Midbrain (tissue), 1 donor: Measurements from ENCODE around the gene CA14.
"Not testable (repeated sequence)": the region's sequence is repeated elsewhere in the genome, so short reads cannot be mapped to it uniquely, and the experiment has no call there.

ENCODE experiments used
- DNase-seq: peaks from one replicate; lab custom pipeline; 2025; lab: John Stamatoyannopoulos, UW

The CA14 gene

DNA sequence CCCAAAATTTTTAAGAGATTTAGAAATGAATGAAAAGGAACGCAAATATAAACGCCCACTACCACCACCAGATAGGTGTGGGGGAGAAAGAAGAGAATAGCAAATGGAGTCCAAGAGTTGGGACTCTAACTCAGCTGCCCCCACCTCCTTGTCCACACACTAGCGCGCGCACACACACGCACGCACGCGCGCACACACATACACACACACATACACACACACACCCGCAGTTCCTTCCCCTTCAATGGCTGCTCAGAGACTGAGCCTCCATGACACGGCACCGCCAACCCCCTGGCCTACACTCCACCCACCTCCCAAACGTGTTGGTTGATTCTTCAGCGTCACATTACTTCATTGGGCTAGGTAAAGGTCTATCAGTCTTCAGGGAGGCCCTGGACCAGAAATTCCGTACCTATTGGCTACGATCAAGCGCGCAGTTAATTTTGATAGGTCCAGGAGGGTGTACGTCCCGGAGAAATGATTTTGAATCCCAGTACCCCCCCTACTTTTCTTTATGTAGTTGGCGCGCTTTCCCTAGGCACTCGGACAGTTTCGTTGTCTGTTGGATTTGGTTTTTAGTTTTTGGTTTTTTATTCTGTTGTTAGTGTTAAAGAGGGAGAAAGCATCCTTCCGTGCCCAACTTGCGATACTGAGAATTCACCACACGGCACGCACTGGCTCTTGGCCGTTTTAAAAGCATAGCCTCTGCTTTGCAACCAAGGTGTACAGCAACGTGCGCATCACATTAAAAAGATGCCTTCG lies 21.5 kb upstream of the CA14 start, which contains the start of gene ANP32E:
TSS of gene ANP32E (minus strand) at position 261 of the 762 bp plus-strand sequence. CDS start 326 bp downstream, outside the sequence.
- DNase-seq, result peak; percentile 96

DNA sequence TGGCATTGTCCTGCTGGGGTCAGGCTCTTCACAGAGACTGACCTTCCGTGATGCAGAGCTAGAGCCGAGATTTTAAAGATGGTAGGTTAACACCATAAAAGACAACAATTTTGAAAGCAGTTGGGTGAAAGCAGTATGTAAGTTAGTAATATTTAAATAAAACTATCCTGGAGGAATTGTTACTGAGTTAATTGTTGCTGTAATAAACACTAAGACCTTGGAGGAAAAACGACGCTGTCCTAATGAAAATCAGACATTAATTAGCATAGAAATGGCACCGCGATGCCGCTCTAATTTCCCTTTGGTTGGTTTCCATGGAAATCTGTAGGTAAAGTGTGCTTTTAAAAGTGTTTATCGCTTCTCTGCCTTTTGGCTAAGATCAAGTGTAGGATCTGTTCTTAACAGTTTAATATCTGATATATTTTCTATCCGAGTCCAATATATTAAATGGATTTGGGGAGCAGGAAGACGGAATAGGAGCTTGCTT lies 20.9 kb upstream of the CA14 start:
- no peak for DNase-seq

DNA sequence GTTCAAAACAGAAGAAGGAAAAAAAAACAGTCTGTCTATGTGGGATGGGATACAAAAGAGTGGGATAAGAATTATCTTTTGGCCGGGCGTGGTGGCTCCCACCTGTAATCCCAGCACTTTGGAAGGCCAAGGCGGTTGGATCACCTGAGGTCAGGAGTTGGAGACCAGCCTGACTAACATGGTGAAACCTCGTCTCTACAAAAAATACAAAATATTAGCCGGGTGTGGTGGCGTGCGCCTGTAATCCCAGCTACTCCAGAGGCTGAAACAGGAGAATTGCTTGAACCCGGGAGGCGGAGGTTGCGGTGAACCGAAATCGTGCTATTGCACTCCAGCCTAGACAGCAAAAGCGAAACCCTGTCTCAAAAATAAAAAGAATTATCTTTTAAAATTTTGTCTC lies 20.4 kb upstream of the CA14 start:
- not testable (repeated sequence) for DNase-seq

DNA sequence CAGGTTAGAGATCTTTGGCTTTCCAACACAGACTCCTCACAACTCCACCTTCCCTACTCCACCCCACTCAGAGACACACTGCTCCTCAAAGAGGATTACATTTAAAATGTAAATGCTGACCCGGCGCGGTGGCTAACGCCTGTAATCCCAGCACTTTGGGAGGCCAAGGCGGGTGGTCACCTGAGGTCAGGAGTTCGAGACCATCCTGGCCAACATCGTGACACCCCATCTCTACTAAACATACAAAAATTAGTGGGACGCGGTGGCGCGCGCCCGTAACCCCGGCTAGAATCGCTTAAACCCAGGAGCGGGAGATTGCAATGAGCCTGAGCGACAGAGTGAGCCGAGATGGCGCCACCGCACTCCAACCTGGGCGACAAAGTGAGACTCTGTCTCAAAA lies 19.8 kb upstream of the CA14 start:
- no peak for DNase-seq

DNA sequence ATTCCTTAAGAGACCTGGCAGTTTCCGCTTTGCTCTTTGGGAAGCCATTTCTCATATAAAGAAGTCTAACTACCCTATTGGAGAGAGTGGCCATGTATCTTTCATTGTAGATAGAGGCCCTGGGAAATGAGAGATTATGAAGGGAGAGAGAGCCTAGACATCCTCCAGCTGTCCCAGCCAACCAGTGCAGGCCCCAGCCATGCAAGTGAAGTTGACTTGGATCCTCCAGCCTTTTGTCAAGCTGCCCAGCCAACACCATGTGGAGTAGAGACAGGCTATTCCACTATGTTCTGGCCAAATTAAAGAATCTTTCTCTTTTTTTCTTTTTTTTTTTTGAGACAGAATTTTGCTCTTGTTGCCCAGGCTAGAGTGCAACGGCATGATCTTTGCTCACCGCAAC lies 14.6 kb upstream of the CA14 start:
- DNase-seq, result no peak

DNA sequence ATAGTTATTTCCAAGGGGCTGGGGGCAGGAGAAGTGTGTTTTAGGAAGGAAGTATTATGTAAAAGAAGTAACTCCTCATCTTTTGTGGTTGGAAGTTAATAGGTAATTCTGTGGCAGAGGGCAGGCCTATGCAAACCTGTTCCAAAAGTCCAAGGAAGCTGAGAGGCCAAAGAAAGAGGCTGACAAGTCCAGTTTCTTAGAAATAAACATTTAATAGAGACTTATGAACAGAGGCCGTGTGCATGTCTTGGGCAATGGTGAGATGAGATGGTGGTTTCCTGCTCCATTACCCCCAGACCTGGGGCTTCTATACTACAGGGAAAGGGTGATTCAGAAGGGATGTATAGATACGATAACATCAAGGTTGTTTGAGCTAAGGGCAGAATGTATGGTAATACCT lies 7.6 kb upstream of the CA14 start:
- no peak for DNase-seq

DNA sequence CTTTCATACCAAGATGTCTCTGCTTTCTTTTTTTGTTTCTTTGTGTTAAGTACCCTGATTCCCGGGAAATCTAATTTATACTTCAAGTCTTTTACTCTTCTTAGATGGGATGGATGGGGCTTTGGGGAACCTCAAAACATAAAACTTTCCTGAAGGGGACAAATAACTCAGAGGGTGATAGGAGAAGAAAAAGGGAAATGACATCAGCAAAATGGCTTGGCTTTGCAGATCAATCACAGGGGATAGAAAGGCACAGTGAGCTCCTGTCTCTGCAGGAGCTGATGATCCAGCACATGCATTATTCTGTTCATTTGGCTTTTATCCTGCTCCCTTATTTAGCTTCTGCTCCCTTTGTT lies 1.4 kb upstream of the CA14 start:
- no peak for DNase-seq

DNA sequence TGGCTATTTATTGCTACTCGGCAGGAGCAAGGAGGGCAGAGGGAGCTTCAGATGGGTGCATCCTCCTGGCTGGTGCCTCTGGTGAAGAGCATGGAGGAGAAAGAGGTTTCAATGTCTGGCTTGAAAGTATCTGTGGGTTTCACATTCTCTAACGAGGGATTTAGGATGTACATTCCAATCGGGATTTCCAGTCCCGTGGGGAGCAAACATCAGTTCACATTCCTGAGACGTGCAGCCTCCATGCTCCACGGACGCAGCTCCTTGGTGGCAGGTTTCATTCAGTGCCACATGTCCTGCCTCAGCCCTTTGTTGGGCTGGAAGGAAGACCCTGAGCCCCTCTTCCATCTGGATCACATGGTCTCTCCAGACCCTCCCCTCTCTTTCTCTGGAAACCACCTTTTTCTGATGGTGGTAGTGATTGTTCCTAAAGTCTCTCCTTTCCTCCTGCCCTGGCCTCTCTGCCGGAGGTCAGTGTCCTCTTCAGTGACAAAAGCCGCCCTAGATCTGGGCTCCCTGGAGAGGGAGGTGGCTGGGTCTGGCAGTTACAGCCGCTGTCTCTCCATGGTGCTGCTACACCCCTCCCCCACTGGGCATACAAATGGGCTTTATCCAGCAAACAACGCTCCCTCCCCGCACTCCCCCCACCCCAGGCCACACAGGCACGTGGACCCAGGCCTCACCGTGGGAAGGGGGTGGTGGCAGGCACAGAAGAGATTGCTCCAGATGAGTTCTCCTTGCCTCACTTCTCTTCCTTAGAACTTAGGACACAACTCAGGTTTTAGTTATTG lies 826 bp upstream of the CA14 start:
- DNase-seq, result peak; percentile 75

DNA sequence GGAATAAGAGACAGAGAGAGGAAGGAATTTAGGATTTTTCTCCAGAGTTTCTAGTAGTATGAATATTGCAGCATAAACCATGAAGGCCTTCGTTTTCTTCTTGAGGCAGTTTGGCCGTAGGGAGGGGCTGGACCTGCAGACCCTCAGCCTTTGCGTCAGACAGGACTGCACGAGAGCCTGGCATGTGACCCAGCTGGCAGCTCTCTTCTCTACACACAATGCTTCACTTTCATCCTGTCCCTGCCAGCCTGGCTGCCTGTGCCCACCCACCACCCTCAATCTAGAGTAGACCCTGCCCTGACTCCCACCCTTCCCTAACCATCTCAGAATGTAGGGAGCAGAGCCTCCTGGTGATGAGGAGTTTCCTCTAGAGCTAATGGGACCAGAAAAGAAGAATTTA lies 1.6 kb downstream of the CA14 start:
- DNase-seq, result peak; percentile 42

DNA sequence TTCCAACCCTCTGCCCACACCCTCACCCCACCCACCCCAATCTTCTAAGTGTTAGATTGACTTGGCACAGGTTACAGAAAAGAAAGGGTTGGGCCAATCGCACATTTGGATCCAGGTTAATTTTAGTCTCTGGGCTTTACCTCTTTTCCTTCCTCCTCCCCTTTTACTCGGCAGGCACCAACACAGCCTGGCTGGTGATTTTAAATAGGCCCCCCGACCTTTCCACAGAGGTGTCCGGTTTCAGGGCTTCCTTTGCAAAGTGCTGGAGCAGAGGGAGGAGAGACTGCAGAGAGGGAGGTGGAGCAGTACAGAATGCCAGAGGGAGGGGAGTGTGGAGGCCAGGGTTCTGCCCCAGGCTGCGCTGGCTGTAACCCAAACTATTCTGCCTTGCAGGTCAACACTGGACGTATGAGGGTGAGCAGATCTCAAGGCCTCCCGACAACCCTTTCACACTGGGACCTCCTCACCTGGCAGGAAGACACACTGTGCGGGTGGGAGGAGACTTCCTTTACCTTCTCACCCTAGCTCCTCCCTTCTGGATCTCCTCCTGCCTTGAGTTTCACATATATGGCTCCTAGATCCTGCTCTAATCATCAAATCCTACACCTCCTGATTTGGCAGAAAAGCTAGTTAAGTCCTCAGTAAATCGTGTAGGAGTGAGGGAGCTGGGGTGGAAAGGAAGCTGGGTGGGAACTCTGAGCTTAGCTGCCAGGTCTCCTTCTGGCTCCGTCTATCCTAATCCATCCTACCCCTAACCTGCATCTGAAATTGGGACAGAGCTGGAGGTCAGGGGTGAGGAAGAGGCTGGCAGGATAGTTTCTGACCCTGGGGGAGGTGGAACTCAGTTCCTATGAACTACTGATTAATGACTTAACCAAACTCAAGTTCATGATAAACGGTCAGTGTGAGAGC lies 2.4 kb downstream of the CA14 start:
- DNase-seq, result no peak

DNA sequence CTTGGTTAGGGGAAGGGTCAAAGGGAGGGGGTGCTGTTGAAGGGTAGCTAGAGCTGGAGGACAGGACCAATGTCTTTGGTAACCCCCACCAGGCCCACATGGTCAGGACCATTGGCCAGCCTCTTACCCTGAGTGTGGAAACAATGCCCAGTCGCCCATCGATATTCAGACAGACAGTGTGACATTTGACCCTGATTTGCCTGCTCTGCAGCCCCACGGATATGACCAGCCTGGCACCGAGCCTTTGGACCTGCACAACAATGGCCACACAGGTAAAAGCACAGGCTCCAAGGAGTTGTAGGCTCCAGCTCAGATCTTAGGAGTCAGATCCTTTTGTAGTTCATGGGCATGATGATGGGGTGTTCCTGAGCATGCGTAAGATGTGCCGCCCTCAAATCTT lies 3.8 kb downstream of the CA14 start:
- DNase-seq, result no peak

DNA sequence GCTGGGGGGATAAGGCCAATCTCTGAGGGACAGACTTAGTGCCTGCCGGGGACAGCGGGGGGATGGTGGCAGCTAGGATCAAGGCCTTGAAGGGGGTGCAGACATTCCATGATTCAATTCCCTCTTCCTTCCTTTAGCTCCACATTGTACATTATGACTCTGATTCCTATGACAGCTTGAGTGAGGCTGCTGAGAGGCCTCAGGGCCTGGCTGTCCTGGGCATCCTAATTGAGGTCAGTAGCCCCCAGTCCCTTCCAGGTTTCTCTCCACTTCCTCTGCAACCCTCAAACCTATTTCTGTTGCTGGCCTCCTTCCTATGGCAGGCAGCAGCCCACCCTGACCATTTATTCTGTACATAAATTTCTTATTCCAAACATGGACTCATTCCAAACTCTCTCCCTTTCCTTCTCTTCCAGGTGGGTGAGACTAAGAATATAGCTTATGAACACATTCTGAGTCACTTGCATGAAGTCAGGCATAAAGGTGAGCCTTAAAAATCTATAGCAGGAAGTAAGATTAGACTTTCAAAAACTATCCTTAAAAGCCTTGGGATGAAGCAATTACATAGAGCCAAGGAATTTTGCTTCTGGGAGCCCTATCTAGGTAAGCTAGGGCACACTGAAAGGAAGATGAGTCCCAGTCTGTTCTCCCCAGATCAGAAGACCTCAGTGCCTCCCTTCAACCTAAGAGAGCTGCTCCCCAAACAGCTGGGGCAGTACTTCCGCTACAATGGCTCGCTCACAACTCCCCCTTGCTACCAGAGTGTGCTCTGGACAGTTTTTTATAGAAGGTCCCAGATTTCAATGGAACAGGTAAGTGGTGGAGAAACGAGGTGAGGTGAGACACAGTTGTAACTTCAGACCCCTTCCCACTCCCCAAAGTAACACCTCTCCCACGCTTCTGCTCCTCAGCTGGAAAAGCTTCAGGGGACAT lies 5.1 kb downstream of the CA14 start:
- DNase-seq, result no peak

DNA sequence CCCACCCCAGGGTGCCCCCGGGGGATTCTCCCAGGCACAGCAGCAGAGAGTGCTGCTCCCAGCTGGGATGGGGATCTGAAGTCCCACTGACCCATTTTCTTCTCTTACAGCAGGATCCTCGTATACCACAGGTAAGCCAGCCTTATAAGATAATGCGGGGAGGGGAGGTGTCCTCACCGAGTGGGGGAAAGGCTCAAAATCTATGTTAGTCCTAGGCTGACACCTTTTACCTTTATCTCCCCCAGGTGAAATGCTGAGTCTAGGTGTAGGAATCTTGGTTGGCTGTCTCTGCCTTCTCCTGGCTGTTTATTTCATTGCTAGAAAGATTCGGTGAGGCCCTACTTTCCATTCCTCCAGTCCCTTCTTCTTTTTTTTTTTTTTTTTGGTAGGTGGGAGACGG lies 6.0 kb downstream of the CA14 start:
- no peak for DNase-seq

DNA sequence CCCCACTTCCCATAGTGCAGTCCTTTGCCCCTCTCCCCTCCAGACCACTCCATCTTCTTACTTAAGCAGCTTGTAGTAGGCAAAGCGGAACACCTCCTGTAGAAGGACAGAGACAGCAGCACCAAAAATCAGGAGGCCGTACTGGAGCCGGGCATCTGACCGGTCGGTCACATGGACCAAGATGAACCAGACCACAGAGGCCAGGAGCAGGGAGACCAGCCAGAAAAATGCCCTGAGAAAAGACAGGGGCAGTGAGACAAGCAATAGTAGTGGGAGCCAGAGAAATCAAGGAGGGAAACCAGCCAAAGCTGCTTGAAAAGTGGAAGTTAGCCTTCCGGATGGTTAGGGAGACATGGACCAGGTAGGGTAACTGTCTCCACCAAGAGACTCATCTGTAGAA lies 10.3 kb downstream of the CA14 start:
- no peak for DNase-seq

DNA sequence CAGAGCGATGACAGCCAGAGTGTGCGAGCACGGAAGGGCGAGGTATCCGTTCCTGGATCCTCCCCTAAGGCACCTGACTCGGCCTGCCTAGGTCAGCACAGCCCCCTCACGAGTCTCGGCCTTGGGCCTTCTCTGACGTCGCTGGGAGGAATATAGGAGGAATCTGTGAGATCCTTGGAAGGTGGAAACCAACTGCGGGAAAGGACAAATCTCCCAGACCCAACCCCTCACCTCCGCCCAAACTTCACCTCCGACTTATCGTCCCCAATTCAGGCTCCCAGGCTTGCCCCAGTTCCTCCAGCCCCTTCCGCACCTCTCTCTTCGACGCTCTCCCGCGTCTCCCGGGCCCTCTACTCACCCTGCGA lies 10.7 kb downstream of the CA14 start:
- peak; percentile 14 for DNase-seq

DNA sequence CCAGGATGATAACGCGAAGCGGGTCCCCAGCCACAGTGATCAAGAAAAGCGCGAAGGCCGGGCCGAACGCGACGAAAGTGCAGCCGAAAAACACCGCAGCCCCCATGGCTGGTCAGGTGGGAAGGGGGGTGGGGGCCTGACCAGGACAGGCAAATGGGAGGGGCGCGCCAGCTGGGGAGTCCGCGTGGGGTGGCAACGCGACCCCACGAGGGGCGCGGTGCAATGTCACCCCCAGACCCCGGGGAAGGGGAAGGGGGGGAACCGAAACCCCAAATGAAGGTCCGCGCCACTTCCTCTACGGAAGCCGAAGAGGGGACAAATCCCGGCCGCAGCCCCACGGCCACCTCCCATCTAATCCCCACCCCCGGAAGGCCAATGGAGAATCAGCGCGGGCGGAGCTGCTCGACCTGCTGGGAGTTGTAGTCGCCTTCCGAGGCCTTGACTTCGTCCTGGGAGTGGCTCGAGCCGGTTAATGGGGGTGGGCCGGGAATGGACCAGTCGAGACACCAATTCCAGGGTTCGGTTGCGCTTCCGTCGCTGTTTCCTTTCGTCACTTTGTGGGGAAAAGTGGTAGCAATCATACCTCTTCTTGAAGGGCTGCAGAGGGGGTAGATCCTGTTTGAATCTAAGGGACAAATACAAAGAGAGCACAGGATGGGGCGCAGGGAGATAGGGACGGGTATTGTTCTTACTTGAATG lies 11.3 kb downstream of the CA14 start, which contains the start of gene APH1A:
TSS of gene APH1A (minus strand) at position 312 of the 699 bp plus-strand sequence. CDS start at position 106, 206 bp downstream.
- peak; percentile 97 for DNase-seq

DNA sequence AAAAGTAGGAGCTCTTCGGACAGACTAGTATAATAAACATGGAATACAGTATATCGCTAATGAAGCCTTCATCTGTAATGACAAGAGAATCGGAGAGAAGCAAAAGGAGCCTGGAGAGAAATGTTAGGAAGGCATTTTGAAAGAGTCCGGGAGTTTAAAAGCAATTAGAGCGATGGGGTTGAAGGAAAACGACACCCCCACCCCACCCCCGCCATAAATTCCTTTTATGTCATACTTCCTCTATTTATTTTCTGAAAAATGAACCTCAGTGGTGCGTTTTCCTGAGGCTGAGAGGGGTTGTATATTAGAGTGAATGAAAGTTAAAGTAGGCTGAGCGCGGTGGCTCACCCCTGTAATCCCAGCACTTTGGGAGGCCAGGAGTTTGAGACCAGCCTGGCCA lies 11.9 kb downstream of the CA14 start:
- DNase-seq, result no peak

DNA sequence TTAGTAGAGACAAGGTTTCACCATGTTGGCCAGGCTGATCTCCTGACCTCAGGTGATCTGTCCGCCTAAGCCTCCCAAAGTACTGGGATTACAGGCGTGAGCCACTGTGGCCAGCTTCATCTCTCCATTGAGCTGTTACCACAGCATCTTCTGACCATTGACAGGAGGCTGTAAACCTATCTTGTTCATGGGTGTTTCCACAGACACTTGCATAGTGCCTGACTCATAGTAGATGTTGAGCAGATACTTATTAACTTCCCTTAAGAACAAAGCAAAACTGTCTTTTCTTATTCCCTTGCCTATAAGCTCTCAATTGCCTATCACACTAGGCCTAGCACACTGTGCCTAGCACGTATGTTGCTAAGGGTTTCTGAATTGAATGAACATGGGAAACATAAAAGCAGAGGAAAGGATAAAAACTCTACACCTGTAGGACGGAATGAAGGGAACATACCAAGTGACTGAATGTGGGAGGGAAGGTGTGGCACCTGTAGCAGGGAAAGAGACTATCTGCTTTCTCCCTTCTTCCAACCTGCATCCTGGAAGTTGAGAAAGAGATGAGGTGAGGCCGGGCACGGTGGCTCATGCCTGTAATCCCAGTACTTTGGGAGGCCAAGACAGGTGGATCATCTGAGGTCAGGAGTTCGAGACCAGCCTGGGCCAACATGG lies 13.9 kb downstream of the CA14 start:
- DNase-seq, result no peak

DNA sequence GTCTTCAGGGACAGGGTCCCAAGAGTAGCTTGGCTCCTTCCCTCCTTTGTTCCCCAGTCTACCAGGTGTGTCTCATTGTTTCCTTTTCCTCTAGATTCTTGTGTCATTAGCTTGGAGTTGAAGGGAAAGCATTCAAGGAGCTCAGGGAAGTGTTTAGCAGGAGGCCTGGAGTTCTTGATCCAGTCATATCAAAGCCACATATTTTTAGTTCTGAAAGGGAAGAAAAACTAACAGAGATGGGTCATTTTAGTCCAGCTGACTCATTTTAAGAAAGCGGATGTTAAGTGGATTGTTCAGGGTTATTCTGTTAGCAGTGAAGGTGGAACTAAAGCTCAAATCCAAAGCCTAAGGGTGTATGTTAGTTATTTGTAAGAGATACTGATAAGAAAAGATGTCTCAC lies 15.7 kb downstream of the CA14 start:
- DNase-seq, result no peak
